ENCODE data around the gene OR2A25. TPM values are rescaled to one million over a fixed set of nuclear protein-coding genes. Genes with fewer than 3 reads are reported as not detected.

Gene OR2A25
- total and polyA plus RNA-seq, 7 donors, result not detected

DNA sequence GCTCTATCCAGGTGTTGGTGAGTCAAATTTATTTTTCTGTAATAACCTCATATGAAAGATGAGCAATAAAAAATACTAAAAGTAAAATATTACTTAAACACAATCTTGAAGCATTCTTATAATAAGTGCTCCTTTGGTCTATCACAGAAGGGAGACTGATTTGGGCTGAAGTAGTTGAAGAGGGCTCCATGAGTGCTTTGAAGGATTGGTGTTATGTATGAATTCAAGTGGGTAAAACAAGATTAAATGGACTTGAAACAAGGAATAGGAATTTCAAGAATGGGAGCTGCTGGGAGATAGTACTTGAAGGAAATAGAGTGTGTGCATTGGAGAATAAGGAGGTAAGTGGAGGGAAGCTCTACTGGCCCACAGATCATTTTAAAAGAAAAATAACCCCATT, 32.4 kb downstream of the OR2A25 start:
- no peaks in the 10 kb centered on the region for H3K36me3 ChIP-seq (ENCODE audit: insufficient read depth in 1 of 2, low read depth in 1 of 2)
- H3K27ac ChIP-seq, result no peak overlapping the region
- no peaks in the 10 kb centered on the region for H3K27me3 ChIP-seq (ENCODE audit: insufficient read depth in 3 of 3, low read length in 2 of 3)
- H3K4me3 ChIP-seq, result no peak overlapping the region
- no peak for ATAC-seq
- TF ChIP-seq, protein P1, sequence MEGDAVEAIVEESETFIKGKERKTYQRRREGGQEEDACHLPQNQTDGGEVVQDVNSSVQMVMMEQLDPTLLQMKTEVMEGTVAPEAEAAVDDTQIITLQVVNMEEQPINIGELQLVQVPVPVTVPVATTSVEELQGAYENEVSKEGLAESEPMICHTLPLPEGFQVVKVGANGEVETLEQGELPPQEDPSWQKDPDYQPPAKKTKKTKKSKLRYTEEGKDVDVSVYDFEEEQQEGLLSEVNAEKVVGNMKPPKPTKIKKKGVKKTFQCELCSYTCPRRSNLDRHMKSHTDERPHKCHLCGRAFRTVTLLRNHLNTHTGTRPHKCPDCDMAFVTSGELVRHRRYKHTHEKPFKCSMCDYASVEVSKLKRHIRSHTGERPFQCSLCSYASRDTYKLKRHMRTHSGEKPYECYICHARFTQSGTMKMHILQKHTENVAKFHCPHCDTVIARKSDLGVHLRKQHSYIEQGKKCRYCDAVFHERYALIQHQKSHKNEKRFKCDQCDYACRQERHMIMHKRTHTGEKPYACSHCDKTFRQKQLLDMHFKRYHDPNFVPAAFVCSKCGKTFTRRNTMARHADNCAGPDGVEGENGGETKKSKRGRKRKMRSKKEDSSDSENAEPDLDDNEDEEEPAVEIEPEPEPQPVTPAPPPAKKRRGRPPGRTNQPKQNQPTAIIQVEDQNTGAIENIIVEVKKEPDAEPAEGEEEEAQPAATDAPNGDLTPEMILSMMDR (IDR thresholded peaks at IDR 0.05), result no peak
- intact Hi-C loops (cut with DNase I), result no loop called here
- DNase-seq, result no peak
- H3K9me3 ChIP-seq, result no peaks in the 10 kb centered on the region
- no peaks in the 10 kb centered on the region for H3K4me1 ChIP-seq

DNA sequence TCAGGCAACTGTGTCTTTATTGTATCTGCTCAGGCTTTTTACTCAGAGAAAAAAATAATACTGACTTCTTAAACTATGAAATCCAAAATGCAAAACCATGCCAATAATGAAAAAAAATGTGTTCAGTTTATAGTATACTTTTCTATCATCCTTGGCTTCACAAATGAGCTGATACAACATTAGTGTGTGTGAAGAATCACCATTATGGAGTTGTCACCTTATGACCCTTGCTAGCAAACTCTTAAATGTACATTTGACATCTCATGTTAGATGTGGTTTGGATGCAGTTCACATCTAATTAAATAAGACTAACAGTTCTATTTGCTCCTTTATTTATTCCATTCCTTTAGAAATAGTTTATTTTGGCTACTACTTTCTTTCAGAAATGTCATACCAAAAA, 35.6 kb downstream of the OR2A25 start:
- DNase-seq (no peak), ATAC-seq (no peak)
- H3K27ac ChIP-seq, result no peak overlapping the region
- H3K27me3 ChIP-seq (ENCODE audit: insufficient read depth in 3 of 3, low read length in 2 of 3), result no peaks in the 10 kb centered on the region
- intact Hi-C loops (cut with DNase I), result no loop called here
- no peak overlapping the region for H3K4me3 ChIP-seq
- no peaks in the 10 kb centered on the region for H3K9me3 ChIP-seq
- H3K36me3 ChIP-seq (ENCODE audit: insufficient read depth in 1 of 2, low read depth in 1 of 2), result no peaks in the 10 kb centered on the region
- TF ChIP-seq, protein P1 (IDR thresholded peaks at IDR 0.05), result no peak
- H3K4me1 ChIP-seq, result no peaks in the 10 kb centered on the region

DNA sequence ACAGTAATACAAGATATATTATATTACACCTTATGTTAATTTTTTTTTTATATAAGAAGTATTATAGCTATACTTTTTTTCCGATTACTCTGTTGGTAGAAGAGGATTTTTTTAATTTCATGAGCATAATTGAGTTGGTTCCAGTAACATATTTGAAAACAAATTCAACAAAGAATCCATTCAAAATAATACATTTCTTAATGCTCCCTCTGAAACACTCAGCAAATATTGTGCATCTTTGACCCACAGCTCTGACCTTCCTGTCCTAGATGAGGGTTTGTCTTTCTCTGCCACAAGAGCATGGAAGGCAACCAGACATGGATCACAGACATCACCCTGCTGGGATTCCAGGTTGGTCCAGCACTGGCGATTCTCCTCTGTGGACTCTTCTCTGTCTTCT, 39.7 kb downstream of the OR2A25 start, which contains the start of gene OR2A2:
Gene OR2A2 (plus strand): TSS at position 301 of the 400 bp plus-strand sequence. CDS start 0 bp downstream, at position 301.
- DNase-seq (no peak), ATAC-seq (no peak)
- H3K27me3 ChIP-seq (ENCODE audit: insufficient read depth in 3 of 3, low read length in 2 of 3), result peaks cover 0 to 3% (median 0%) of the 10 kb centered on the region in 3 donors
- H3K4me1 ChIP-seq, result no peaks in the 10 kb centered on the region
- intact Hi-C loops (cut with DNase I), result no loop called here
- TF ChIP-seq, protein P1 (IDR thresholded peaks at IDR 0.05), result no peak
- H3K4me3 ChIP-seq, result no peak within 1 kb of the TSS
- H3K27ac ChIP-seq, result no peak within 1 kb of the TSS
- 70 to 77% (median 72%) methylated on average over 2 of the region's 2 CpGs for WGBS, 3 donors
- H3K9me3 ChIP-seq, result no peaks in the 10 kb centered on the region
- no peaks in the 10 kb centered on the region for H3K36me3 ChIP-seq (ENCODE audit: insufficient read depth in 1 of 2, low read depth in 1 of 2)

DNA sequence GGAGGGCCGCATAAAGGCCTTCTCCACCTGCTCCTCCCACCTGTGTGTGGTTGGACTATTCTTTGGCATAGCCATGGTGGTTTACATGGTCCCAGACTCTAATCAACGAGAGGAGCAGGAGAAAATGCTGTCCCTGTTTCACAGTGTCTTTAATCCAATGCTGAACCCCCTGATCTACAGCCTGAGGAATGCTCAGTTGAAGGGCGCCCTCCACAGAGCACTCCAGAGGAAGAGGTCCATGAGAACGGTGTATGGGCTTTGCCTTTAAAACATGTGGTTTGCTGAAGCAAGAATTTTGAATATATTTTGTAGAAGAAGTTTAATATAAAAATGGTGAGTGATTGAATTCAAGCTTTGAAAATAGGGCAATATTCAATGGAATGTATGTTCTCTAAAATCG, 40.7 kb downstream of the OR2A25 start:
- DNase-seq, result no peak
- no peak for ATAC-seq
- 75 to 79% (median 77%) methylated on average over 5 of the region's 5 CpGs for WGBS, 3 donors
- intact Hi-C loops (cut with DNase I), result no loop called here
- peaks cover 0 to 3% (median 0%) of the 10 kb centered on the region in 3 donors for H3K27me3 ChIP-seq (ENCODE audit: insufficient read depth in 3 of 3, low read length in 2 of 3)
- no peak overlapping the region for H3K4me3 ChIP-seq
- H3K27ac ChIP-seq, result no peak overlapping the region
- no peaks in the 10 kb centered on the region for H3K4me1 ChIP-seq
- no peaks in the 10 kb centered on the region for H3K36me3 ChIP-seq (ENCODE audit: insufficient read depth in 1 of 2, low read depth in 1 of 2)
- no peaks in the 10 kb centered on the region for H3K9me3 ChIP-seq
- TF ChIP-seq, protein P1 (IDR thresholded peaks at IDR 0.05), result no peak

DNA sequence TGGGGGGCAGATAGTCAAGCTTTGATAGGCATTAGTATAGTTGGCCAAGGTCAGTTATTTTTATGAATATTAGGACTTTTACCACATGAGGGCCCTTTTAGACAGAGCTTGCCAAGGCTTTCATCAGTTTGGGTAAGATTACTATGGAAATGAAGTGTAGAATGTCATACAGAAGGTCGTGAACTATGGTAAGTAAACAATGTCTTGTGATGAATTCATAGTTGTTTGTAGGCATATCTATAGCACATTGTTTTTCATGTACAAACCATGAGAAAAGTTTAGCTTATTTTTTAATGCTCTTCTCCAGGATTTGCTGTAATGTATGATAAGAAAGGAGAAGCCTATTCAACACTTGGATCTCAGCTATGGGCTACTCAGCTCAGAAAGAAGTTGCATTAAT, 44.0 kb downstream of the OR2A25 start:
- no peak overlapping the region for H3K27ac ChIP-seq
- no peaks in the 10 kb centered on the region for H3K9me3 ChIP-seq
- peaks cover 0 to 3% (median 0%) of the 10 kb centered on the region in 3 donors for H3K27me3 ChIP-seq (ENCODE audit: insufficient read depth in 3 of 3, low read length in 2 of 3)
- intact Hi-C loops (cut with DNase I), result no loop called here
- no peaks in the 10 kb centered on the region for H3K36me3 ChIP-seq (ENCODE audit: insufficient read depth in 1 of 2, low read depth in 1 of 2)
- WGBS, 3 donors, result 35 to 38% (median 37%) methylated on average over 1 of the region's 1 CpG
- no peaks in the 10 kb centered on the region for H3K4me1 ChIP-seq
- TF ChIP-seq, protein P1 (IDR thresholded peaks at IDR 0.05), result no peak
- H3K4me3 ChIP-seq, result no peak overlapping the region
- ATAC-seq, result no peak
- no peak for DNase-seq
